Activated T-helper 9 cell treated with anti-CD3 and anti-CD28 coated beads, Interleukin-2, amount 50 U/mL, for 16 hours (primary cell): ENCODE results near the gene CYP2S1.
"Not testable (repeated sequence)": the region's sequence is repeated elsewhere in the genome, so short reads cannot be mapped to it uniquely, and the experiment has no call there.

Experiments used
- DNase-seq: peaks from one replicate; pipeline ENCODE4 v3.0.0-alpha.2; 2020; ENCODE audit warnings: low read depth

The CYP2S1 gene, protein sequence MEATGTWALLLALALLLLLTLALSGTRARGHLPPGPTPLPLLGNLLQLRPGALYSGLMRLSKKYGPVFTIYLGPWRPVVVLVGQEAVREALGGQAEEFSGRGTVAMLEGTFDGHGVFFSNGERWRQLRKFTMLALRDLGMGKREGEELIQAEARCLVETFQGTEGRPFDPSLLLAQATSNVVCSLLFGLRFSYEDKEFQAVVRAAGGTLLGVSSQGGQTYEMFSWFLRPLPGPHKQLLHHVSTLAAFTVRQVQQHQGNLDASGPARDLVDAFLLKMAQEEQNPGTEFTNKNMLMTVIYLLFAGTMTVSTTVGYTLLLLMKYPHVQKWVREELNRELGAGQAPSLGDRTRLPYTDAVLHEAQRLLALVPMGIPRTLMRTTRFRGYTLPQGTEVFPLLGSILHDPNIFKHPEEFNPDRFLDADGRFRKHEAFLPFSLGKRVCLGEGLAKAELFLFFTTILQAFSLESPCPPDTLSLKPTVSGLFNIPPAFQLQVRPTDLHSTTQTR

DNA sequence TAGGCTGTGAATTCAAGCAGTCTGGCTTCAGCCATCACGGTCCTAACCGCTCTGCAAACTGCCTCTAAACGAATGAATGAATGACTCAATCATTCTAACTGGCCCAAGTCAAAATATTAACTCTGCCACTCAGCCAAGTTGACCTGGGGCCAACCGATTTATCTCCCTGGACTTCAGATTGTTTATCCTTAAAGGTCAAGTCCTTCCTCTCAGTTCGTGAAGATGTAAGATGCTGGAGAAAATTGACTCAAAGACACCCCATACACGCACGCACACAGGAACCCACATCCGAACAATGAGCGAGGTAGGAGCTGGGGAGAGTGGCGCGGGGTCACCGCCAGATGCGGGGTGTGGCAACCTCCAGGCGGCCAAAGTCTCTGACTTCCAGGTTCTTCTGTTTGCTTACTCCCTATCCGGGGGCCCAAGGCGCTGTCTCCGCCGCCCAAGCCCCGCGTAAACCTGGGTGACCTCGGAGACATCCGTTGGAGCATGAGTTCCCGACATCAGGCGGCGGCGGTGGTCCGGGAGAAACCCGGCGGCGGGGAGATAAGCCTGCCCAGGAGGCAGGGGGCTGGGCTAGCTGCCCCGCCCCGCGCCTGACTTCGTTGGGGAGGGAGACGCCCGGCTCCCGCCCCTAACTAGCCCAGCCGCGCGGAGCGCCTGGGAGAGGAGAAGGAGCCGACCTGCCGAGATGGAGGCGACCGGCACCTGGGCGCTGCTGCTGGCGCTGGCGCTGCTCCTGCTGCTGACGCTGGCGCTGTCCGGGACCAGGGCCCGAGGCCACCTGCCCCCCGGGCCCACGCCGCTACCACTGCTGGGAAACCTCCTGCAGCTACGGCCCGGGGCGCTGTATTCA lies at the start of gene CYP2S1:
TSS of gene CYP2S1 (plus strand) at position 646 of the 856 bp plus-strand sequence. CDS start at position 692, 46 bp downstream.
- DNase-seq = no peak

DNA sequence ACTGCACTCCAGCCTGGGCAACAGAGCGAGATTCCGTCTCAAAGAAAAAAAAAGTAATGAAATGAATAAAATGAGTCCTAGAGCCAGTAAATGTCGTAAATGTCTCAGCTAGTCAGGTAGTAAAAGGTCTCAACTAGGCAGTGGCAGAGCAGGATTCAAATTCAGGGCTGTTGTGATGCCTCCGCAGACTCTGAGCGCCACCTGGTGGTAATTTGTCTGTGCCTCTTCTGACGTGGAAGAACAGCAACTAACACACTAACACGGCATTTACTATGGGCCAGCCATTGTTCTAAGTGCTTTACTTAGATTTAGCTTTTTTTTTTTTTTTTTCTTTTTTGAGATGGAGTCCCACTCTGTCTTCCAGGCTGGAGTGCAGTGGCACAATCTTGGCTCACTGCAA lies 48.6 kb upstream of the CYP2S1 start:
- peak; percentile 75 for DNase-seq

DNA sequence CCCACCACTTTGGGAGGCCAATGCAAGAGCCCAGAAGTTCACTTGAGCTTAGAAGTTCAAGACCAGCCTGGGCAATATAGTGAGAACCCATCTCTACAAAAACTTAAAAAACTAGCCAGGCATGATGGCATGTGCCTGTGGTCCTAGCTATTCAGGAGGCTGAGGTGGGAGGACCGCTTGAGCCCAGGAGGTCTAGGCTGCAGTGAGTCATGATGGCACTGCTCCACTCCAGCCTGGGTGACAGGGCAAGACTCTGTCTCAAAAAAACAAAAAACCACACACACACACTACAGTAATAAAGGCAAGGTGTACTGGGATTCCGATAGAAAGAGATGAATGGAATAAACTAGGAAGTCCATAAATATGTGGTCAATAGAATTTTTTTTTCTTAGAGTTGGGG lies 43.2 kb upstream of the CYP2S1 start:
- no peak for DNase-seq

DNA sequence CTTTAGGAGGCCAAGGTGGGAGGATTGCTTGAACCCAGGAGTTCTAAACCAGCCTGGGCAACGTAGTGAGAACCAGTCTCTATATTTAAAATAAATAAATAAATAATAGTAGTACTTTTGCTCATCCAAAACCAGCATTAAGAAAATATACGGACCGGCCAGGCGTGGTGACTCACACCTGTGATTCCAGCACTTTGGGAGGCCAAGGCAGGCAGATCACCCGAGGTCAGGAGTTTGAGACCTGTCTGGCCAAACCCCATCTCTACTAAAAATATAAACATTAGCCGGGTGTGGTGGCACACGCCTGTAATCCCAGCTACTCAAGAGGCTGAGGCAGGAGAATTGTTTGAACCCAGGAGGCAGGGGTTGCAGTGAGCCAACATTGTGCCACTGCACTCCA lies 42.0 kb upstream of the CYP2S1 start:
- DNase-seq = not testable (repeated sequence)

DNA sequence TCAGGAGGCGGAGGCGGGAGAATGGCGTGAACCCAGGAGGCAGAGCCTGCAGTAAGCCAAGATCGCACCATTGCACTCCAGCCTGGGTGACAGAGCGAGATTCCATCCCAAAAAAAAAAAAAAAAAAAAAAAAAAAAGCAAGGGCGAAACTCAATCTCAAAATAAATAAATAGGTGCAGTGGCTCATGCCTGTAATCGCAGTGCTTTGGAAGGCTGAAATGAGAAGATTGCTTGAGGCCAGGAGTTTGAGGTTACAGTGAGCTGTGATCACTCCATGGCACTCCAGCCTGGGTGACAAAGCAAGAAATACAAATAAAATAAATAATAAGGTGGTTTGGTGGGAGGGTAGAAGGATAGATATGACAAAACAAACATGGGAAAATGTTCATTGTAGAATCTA lies 39.0 kb upstream of the CYP2S1 start:
- no peak for DNase-seq

DNA sequence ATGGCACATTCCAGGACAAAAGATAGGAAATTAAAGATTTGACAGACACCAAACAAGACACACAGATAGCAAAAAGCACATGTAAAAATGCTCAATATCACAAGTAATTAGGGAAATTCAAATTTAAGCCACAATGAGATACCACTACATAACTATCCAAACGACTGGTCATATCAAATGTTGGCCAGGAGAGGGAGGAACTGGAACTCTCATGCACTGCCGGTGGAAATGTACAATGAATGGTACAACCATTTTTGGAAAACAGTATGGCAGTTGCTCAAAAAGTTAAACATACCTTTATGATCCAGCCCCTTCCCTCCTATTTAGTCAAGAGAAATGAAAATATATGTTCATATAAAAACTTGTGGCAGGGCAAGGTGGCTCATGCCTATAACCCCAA lies 36.8 kb upstream of the CYP2S1 start:
- DNase-seq = no peak

DNA sequence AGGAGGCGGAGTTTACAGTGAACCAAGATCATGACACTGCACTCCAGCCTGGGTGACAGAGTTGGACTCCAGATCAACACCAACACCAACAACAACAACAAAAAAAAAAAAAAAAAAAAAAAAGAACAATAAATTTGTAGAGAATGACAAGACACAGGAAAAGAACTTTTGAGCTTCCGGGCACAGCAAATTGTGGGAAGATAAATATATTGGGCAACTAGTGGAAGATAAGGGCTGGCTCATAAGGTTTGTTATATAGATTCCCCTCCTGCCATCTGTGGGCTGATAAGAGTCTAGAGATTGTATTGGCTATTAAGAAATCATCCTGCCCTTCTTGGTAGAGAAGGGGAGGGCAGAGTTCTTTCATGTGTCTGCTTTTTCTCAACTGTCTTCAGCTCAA lies 33.1 kb upstream of the CYP2S1 start:
- no peak for DNase-seq

DNA sequence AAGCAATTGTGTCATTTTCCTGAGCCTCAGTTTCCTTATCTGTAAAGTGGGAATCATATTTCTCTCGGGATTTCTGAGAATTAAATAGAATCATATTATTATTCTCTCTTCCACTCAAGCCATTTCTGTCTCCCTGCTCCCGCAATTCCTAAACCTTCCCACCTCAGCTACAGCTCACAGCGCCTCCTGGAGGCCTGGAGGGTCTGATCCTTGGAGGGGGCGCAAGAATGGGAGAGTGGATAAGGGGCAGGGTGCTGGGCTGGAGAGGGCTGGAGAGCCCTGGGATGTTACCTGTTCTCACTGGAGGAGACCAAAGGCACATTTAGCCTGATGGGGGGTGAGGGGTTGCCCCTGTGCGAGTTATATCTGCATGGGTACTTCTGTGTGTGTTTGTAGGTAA lies 31.1 kb upstream of the CYP2S1 start:
- DNase-seq = no peak

DNA sequence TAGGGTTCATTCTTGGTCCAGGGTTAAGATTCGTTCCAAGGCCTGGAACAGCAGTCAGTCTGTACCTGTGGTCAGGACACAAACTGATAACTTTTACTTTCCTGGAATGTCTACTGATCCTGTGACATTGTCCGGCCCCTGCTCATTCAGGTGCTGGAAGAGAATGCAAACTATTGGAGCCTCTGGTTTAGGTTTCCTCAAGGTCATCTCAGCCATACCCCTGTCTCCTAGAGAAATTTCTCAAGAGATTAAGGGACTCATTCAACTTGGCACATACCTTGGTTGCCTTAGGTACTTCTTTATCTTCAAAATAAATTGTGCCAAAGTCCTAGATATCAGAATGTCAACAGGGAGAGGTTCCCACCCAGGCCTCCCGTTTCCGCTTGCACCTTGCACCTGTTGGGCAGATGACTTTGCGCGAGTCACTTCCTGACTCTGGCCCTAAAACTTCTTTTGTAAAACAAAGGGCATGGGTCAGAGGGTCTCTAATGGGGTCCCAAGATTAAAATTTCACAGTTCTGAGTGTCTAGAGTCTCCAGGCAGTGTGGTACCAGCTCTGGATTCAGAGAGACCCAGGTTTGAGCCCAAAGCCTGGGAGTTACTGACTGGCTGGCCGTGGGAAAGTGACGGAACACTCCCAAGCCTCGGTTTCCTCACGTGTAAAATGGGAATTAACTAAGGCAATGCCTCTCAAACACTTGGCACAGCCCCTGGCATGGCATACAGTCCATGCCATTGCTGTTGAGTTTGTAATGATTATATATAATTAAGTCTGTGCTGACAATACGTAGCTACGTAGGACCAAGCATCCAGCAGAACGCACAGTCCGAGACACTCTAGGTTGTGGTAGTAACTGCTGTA lies 25.8 kb upstream of the CYP2S1 start:
- DNase-seq = no peak

DNA sequence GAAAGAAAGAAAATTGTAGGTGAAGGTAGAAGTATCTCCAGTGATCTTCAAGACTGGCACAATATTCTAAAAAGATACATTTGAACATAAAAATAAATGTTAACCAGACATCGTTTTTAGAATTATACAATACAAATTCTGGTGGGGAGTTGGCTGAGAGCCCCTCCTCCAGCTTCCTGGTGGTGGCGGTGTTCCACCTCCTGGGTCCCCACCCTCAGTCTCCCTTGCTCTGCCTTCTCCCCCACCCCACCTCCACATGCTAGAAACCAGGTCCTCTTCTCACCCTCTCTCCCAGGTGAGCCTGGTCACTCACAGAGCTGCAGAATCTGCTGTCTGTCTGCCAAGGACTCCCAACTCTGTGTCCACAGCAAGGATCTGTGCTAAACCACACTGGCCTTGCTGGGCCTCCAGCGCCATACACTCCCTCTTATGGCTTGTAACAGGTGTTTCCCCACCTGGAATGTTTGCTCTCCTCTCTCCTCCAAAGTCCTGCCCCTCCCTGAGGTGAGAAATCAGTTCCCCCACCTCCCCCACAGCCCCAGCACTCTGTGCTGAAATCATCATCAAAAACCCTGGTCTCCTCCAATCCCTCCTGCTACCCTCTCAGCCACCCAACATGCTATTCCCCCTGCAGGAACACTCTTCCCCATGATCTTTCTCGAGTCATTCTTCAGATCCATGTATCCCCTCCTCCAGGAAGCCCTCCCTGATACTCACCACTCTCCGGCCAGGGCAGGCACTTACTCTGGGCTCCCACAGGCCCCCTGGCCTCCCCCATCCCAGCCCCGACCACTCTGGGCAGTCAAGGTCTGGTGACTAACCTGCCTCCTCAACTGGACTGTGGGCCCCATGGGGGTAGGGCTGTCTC lies 20.5 kb upstream of the CYP2S1 start:
- DNase-seq = no peak

DNA sequence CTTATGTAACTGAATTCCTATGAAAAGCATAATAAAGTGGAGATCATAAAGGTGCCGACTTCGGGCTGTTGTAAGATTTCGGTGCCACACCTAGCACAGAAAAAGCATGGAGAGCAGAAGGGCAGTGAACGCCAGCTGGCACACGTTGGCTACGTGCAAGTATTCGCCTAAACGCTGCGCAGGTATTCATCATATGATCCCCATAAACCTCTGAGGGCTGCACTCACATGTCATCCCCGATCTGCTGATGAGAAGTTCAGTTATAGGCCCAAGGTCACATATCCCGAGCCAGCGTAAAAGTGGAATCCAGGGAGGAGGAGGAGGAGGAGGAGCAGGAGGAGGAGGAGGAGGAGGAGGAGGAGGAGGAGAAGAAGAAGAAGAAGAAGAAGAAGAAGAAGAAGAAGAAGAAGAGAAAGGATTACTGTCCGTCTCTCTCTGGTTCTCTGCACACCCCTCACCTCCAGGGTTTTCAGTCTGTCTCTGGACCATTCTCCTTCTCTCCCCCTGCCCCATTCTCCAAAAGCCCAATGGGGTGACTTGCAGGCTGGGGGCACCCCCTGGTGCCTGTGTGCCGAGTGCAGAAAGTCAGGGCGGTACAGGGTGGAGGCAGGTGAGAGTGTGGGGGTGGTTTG lies 18.6 kb upstream of the CYP2S1 start:
- DNase-seq = no peak

DNA sequence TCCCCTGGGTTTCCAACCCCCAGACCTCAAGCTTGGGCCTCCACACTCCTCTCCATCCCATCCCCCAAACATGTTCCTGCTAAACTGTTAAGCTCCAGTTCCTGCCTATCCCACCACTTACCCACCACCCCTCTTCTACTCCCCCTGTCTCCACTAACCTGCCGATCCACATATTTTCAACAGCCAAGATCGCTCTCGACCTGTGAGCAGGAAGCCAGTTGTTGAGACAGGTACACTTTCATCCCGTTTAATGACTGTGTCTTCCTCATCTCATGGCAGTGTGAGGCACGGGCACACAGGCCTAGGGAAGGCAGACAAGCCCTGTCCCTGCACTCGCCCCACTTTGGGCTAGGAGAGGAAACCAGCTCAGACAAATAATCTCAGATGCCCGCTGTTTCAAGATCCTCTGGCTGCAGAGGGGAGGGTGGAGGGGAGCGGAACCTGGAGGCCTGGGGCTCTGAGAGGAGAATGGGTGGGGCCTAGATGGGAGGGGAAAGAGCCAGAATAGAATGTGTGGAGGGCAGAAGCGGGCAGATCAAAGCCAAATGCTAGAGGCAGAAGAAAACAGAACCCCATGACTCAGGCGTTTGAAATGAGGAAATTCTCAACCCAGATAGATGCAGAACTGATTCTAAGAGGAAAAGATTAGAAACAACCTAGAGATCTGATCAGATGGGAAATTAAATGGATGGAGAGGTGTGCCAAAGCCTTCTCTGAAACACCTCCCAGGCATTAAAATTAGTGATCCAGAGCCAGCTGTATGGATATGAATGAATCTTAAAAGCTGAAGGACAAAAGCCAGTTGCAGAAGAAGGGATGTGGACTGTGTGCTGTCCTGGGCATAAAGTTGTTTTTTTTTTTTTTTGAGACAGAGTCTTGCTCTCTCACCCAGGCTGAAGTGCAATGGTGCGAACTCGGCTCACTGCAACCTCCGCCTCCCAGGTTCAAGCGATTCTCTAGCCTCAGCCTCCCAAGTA lies 16.9 kb upstream of the CYP2S1 start:
- DNase-seq = no peak

DNA sequence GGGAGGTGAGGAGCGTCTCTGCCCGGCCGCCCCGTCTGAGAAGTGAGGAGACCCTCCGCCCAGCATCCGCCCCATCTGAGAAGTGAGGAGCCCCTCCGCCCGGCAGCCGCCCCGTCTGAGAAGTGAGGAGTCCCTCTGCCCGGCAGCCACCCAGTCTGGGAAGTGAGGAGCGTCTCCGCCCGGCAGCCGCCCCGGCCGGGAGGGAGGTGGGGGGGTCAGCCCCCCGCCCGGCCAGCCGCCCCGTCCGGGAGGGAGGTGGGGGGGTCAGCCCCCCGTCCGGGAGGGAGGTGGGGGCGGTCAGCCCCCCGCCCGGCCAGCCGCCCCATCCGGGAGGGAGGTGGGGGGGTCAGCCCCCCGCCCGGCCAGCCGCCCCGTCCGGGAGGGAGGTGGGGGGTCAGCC lies 12.8 kb upstream of the CYP2S1 start:
- not testable (repeated sequence) for DNase-seq

DNA sequence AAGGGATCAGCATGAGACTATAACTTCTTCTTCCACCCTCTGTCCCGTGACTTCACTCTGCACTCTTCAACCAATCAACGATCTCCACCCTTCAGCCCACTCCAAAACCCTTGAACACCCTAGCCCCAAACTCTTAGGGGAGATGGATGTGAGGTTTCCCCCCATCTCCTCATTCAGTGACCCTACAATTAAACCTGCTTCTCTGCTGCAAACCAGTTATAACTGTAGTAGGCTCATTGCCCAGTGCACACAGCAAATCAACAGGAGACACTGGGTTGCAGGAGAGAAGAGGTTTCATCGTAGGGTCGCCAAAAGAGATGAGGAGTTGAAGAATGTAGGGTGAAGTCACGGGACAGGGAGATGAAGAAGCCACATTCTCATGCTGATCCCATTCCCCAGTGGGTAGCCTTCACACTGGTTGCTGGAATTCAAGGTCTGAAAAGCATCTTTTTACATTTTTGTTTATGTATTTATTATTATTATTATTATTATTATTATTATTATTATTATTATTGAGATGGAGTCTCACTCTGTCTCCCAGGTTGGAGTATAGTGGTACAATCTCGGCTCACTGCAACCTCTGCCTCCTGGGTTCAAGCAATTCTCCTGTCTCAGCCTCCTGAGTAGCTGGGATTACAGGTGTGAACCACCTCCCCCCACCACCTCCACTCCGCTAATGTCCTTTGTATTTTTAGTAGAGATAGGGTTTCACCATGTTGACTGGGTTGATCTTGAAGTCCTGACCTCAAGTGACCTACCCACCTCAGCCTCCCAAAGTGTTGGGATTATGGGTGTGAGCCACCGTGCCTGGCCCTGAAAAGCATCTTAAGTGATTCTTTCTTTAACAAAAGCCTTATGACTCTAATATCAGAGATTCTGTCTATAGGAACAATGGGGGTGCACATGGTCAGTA lies 5.8 kb upstream of the CYP2S1 start:
- no peak for DNase-seq

DNA sequence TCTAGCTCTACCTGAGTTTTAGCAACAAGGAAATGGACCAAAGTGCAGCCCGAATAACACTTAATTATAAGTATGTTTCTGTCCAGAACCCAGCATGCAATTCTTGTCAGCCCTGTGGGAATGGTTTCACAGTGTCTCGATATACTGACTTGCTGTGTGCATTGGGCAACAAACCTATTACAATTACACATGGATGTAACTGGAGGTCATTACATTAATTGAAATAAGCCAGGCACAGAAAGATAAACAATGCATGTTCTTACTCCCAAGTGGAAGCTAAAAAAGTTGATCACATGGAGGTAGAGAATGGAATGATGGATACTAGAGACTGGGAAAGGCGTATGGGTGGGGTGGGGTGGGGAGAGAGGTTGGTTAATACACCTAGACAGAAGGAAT lies 5.1 kb upstream of the CYP2S1 start:
- DNase-seq = no peak

DNA sequence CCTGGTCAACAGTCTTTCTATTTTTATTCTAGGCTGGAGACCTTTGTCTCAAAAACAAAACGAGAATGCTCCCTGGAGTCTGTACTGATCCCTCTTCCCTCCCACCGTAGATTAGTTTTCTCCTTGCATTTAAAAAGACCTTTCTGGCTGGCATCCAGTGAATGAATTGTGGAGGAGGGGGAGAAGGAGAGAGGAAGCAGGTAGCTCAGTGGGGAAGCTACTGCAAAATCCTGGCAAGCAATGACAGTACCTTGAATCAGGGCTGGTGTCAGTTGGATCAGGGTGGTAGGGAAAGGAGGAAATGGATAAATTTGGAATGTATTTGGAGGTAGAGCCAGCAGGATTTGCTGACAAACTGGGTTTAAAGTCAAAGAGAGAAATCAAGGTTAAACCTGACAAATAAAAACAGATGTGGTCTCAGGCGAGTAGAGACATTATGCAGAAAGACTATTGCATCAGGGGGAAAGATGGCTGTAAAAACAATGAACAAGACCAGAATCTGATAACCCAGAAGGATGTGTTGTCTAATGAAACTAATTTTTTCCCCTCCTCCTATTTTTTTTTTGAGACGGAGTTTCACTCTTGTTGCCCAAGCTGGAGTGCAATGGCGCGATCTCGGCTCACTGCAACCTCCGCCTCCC lies 3.5 kb upstream of the CYP2S1 start:
- no peak for DNase-seq

DNA sequence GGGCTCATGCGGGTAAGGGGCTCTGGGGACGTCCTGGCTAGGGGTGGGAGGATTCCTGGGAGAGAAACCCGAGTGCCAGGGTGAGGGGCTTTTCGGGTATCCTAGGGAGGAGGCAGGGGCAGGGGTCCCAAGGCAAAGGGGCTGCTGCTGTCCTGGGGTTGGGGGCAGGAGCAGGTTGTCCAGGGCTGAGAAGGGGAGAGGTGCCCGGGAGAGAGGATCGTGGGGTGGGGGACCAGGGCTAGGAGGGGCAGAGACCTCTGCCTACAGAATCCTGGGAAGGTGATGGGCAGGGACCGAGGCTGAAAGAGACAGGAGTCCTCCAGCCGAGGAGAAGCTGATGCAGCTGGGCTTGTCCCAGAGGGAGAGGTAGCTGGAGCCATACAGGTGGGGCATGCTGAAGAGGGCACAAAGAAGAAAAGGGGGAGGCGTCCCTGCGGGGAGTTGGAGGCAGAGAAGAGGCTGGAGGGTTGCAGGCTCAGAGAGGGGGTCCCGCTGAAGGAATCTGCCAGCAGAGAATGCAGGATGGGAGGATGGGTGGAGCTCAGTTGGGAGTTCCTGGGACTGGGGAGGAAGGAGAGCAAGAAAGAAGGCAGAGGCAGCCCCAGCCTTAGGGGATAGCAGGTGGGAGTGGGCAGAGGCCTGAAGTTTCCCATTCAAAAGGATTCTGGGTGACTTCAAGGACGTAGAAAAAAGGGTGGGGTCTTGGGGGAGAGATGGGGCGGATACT lies 574 bp downstream of the CYP2S1 start:
- DNase-seq = no peak
